ENCODE measurements around the gene PRSS12.

DNA sequence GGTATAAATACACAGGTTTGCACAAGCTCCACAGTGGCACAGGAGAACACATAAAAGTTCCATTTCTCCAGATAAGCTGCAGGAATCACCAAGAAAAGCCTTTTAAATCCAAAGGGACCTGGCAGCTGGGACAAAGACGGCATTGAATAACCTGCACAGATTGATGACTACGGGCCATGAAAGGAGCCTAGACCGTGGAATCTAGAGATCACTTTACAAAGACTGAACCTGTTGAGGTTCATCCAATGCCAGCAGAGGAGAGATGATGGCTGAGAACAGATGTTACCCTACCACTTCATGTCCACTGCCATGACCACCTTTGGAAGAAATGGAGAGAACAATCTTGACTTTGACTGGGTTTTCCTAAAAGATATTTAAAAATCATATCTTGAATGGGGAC is 88.7 kb downstream of the PRSS12 start:
- TF ChIP-seq, protein P1, sequence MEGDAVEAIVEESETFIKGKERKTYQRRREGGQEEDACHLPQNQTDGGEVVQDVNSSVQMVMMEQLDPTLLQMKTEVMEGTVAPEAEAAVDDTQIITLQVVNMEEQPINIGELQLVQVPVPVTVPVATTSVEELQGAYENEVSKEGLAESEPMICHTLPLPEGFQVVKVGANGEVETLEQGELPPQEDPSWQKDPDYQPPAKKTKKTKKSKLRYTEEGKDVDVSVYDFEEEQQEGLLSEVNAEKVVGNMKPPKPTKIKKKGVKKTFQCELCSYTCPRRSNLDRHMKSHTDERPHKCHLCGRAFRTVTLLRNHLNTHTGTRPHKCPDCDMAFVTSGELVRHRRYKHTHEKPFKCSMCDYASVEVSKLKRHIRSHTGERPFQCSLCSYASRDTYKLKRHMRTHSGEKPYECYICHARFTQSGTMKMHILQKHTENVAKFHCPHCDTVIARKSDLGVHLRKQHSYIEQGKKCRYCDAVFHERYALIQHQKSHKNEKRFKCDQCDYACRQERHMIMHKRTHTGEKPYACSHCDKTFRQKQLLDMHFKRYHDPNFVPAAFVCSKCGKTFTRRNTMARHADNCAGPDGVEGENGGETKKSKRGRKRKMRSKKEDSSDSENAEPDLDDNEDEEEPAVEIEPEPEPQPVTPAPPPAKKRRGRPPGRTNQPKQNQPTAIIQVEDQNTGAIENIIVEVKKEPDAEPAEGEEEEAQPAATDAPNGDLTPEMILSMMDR (IDR thresholded peaks at IDR 0.05 in 4 of 5, conservative IDR thresholded peaks at IDR 0.05 in 1 of 5), result no peak
- TF ChIP-seq POLR2A (IDR thresholded peaks at IDR 0.05), result no peak
